GM12878 (cell line): ENCODE results near the gene RAMP1.

Experiments used
- CTCF ChIP-seq, 3 experiments: IDR thresholded peaks in 2 of 3; conservative IDR thresholded peaks in 1 of 3; 2 replicates each; pipeline ENCODE4 v1.5.1; 2011; ENCODE audit warnings: low read depth in 3 of 3, low read length in 3 of 3, mild to moderate bottlenecking in 3 of 3, control low read depth in 2 of 3, moderate library complexity in 2 of 3, inconsistent platforms in 1 of 3, mixed read lengths in 1 of 3; ENCODE audit not compliant: control insufficient read depth in 2 of 3, insufficient read depth in 1 of 3; ENCODE audit errors: extremely low read depth in 1 of 3
- PAX8 ChIP-seq: fragments of 450-650 bp; IDR thresholded peaks from 2 replicates; pipeline ENCODE4 v1.6.1; 2017; ENCODE audit warnings: mild to moderate bottlenecking, moderate library complexity
- SRF ChIP-seq, 2 experiments: IDR thresholded peaks; 2 replicates each; pipeline ENCODE4 v1.6.1; 2011; ENCODE audit warnings: low read depth in 2 of 2, low read length in 2 of 2, mild to moderate bottlenecking in 1 of 2, moderate library complexity in 1 of 2

DNA sequence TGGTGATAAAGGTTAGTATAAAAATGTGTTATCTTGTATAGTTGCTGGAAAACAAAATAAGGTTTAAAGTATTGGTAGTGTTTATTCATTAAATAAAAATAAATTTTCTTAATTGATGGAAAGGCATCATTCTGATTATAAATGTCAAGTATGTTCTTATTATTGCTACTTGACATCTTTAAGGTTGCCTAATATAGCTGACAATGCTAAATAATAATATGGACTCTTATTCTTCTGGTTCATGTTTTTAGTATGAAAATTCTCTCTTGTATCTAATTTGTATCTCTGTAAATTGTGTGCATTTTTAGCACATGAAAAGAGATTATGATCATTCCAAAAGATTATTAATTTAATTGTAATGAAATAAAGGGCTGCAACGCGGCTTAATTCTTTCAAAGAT is 35.9 kb upstream of the RAMP1 start:
- TF ChIP-seq PAX8: no peak
- no peak for TF ChIP-seq CTCF (IDR thresholded peaks at IDR 0.05 in 2 of 3, conservative IDR thresholded peaks at IDR 0.05 in 1 of 3; ENCODE audit: control insufficient read depth in 2 of 3, extremely low read depth in 1 of 3, insufficient read depth in 1 of 3, low read depth in 3 of 3, low read length in 3 of 3)
- TF ChIP-seq SRF (IDR thresholded peaks at IDR 0.05; ENCODE audit: low read depth in 2 of 2, low read length in 2 of 2): no peak
